Hepatocyte (in vitro differentiated cells): Measurements from ENCODE around the gene NAV3. TPM values are rescaled to one million over a fixed set of nuclear protein-coding genes. Genes with fewer than 3 reads are reported as not detected.
A peak's percentile ranks its signal among the peaks of the same experiment; 100 is the strongest.

ENCODE experiments used
- DNase-seq: peaks from one replicate; pipeline ENCODE4 v3.0.0-alpha.2; 2016; ENCODE audit warnings: low spot score
- H2AFZ ChIP-seq: fragments of 200-600 bp; sonication (generic); 2 replicates; pipeline ENCODE4 v1.6.0; 2016; ENCODE audit warnings: antibody characterized with exemption, mild to moderate bottlenecking
- H3K27ac ChIP-seq: fragments of 200-600 bp; sonication (generic); 2 replicates; pipeline ENCODE4 v1.5.1; 2016; ENCODE audit warnings: mild to moderate bottlenecking
- H3K27me3 ChIP-seq: fragments of 200-600 bp; sonication (generic); 2 replicates; pipeline ENCODE4 v1.6.1; 2016
- H3K36me3 ChIP-seq: fragments of 200-600 bp; sonication (generic); replicated peaks from 2 replicates; pipeline ENCODE4 v1.5.1; 2016; ENCODE audit warnings: low read depth; ENCODE audit not compliant: insufficient read depth
- H3K4me1 ChIP-seq: fragments of 200-600 bp; sonication (generic); 2 replicates; pipeline ENCODE4 v1.5.1; 2016; ENCODE audit warnings: mild to moderate bottlenecking, moderate library complexity; ENCODE audit not compliant: insufficient read depth
- H3K4me2 ChIP-seq: fragments of 200-600 bp; sonication (generic); 2 replicates; pipeline ENCODE4 v1.6.0; 2016
- H3K4me3 ChIP-seq: fragments of 200-600 bp; sonication (generic); 2 replicates; pipeline ENCODE4 v1.5.1; 2016; ENCODE audit warnings: mild to moderate bottlenecking
- H3K79me2 ChIP-seq: fragments of 200-600 bp; sonication (generic); 2 replicates; pipeline ENCODE4 v1.6.0; 2017; ENCODE audit warnings: mild to moderate bottlenecking
- H3K9me2 ChIP-seq: fragments of 200-600 bp; sonication (generic); replicated peaks from 2 replicates; pipeline ENCODE4 v1.6.0; 2017; ENCODE audit warnings: mild to moderate bottlenecking; ENCODE audit not compliant: insufficient read depth
- H3K9me3 ChIP-seq: fragments of 200-600 bp; sonication (generic); 2 replicates; pipeline ENCODE4 v1.5.1; 2016; ENCODE audit warnings: low read depth, mild to moderate bottlenecking
- H4K20me1 ChIP-seq: fragments of 200-600 bp; sonication (generic); 2 replicates; pipeline ENCODE4 v1.6.0; 2016; ENCODE audit warnings: mild to moderate bottlenecking; ENCODE audit not compliant: insufficient read depth, poor library complexity, severe bottlenecking
- CTCF ChIP-seq: fragments of 200-600 bp; sonication (generic); IDR thresholded peaks from 2 replicates; pipeline ENCODE4 v1.5.1; 2016; ENCODE audit warnings: antibody characterized with exemption, mild to moderate bottlenecking; ENCODE audit not compliant: poor library complexity
- EZH2 ChIP-seq: fragments of 200-600 bp; sonication (generic); IDR thresholded peaks from 2 replicates; pipeline ENCODE4 v1.6.1; 2016; ENCODE audit warnings: antibody characterized with exemption, mild to moderate bottlenecking, borderline replicate concordance
- EZH2phosphoT487 ChIP-seq: fragments of 200-600 bp; sonication (generic); IDR thresholded peaks from one replicate; pipeline ENCODE4 v1.6.1; 2018; ENCODE audit warnings: antibody characterized with exemption, mild to moderate bottlenecking, low read depth, moderate library complexity; ENCODE audit not compliant: unreplicated experiment, severe bottlenecking
- WGBS: methylation state at CpG from one replicate; pipeline ENCODE4 v1.1.6; 2016; ENCODE audit warnings: low lambda C conversion rate; ENCODE audit errors: missing lambda C conversion rate; 5-methylcytosine and 5-hydroxymethylcytosine counted together
- polyA plus RNA-seq: library from polyadenylated mRNA; unstranded; fragments of >200 nt; fragmentation: Nextera tagmentation; extraction: Ambion mirVana; gene quantifications from 2 replicates; pipeline ENCODE4 v1.2.1, GENCODE V29; 2016
- total RNA-seq: library from RNA; depleted of rRNA; stranded (reverse); fragments of >200 nt; gene quantifications from 2 replicates; pipeline ENCODE4 v1.2.3, GENCODE V29; 2014

Gene NAV3
- total and polyA plus RNA-seq, 2 experiments from 2014 or later = 1.4 to 9.2 TPM

- no peak overlapping the region for H2AFZ ChIP-seq
- no peak for TF ChIP-seq EZH2
- no peak for TF ChIP-seq CTCF
- TF ChIP-seq EZH2phosphoT487 = no peak
- H3K79me2 ChIP-seq = no peaks in the 10 kb centered on the region
- WGBS = 46% methylated on average over 2 of the region's 2 CpGs
- no peaks in the 10 kb centered on the region for H4K20me1 ChIP-seq
- no peaks in the 10 kb centered on the region for H3K9me2 ChIP-seq
- no peaks in the 10 kb centered on the region for H3K4me1 ChIP-seq
- H3K36me3 ChIP-seq = no peaks in the 10 kb centered on the region
- H3K9me3 ChIP-seq = no peaks in the 10 kb centered on the region
- no peaks in the 10 kb centered on the region for H3K27me3 ChIP-seq
- H3K27ac ChIP-seq = no peak overlapping the region
- DNase-seq = no peak
- no peak overlapping the region for H3K4me3 ChIP-seq
- no peak overlapping the region for H3K4me2 ChIP-seq
These were observed 167.6 kb downstream of the NAV3 start for GRCh38 chr12:77998236-77998786.

- H3K27me3 ChIP-seq = no peaks in the 10 kb centered on the region
- no peaks in the 10 kb centered on the region for H3K9me3 ChIP-seq
- H3K4me1 ChIP-seq = no peaks in the 10 kb centered on the region
- no peak overlapping the region for H3K4me2 ChIP-seq
- 65% methylated on average over 4 of the region's 4 CpGs for WGBS
- H2AFZ ChIP-seq = no peak overlapping the region
- H3K36me3 ChIP-seq = no peaks in the 10 kb centered on the region
- no peak for TF ChIP-seq EZH2phosphoT487
- no peak for TF ChIP-seq EZH2
- no peak for TF ChIP-seq CTCF
- H3K9me2 ChIP-seq = no peaks in the 10 kb centered on the region
- H3K79me2 ChIP-seq = no peaks in the 10 kb centered on the region
- DNase-seq = no peak
- no peak overlapping the region for H3K27ac ChIP-seq
- no peaks in the 10 kb centered on the region for H4K20me1 ChIP-seq
- no peak overlapping the region for H3K4me3 ChIP-seq
These were observed 168.5 kb downstream of the NAV3 start for GRCh38 chr12:77999074-77999715.

- H3K4me2 ChIP-seq = no peak overlapping the region
- no peaks in the 10 kb centered on the region for H3K27me3 ChIP-seq
- no peak overlapping the region for H2AFZ ChIP-seq
- 56% methylated on average over 1 of the region's 1 CpG for WGBS
- no peaks in the 10 kb centered on the region for H3K79me2 ChIP-seq
- DNase-seq = no peak
- H3K9me3 ChIP-seq = no peaks in the 10 kb centered on the region
- TF ChIP-seq CTCF = peak; percentile 20
- TF ChIP-seq EZH2phosphoT487 = no peak
- TF ChIP-seq EZH2 = no peak
- H3K9me2 ChIP-seq = no peaks in the 10 kb centered on the region
- no peaks in the 10 kb centered on the region for H4K20me1 ChIP-seq
- H3K4me1 ChIP-seq = no peaks in the 10 kb centered on the region
- no peak overlapping the region for H3K27ac ChIP-seq
- H3K4me3 ChIP-seq = no peak overlapping the region
- no peaks in the 10 kb centered on the region for H3K36me3 ChIP-seq
These were observed 172.2 kb downstream of the NAV3 start for GRCh38 chr12:78002878-78003277.
